IPS-15b (cell line): Measurements from ENCODE around the gene TMEM59L.

ENCODE experiments used
- H3K27me3 ChIP-seq: one replicate; pipeline ENCODE4 v1.6.1; 2013; ENCODE audit warnings: low read length; ENCODE audit not compliant: control insufficient read depth, insufficient read depth
- H3K36me3 ChIP-seq: one replicate; pipeline ENCODE4 v1.6.1; 2013; ENCODE audit warnings: low read length; ENCODE audit not compliant: control insufficient read depth, insufficient read depth
- H3K4me1 ChIP-seq: one replicate; pipeline ENCODE4 v1.6.1; 2013; ENCODE audit warnings: mild to moderate bottlenecking, low read length; ENCODE audit not compliant: control insufficient read depth, insufficient read depth
- H3K4me3 ChIP-seq: one replicate; pipeline ENCODE4 v1.5.1; 2013; ENCODE audit warnings: low read depth, low read length
- H3K9ac ChIP-seq: one replicate; pipeline ENCODE4 v1.6.1; 2013; ENCODE audit warnings: low read depth, mild to moderate bottlenecking, low read length
- H3K9me3 ChIP-seq: one replicate; pipeline ENCODE4 v1.6.1; 2013; ENCODE audit warnings: mild to moderate bottlenecking, low read length; ENCODE audit not compliant: control insufficient read depth, insufficient read depth

Gene TMEM59L

DNA sequence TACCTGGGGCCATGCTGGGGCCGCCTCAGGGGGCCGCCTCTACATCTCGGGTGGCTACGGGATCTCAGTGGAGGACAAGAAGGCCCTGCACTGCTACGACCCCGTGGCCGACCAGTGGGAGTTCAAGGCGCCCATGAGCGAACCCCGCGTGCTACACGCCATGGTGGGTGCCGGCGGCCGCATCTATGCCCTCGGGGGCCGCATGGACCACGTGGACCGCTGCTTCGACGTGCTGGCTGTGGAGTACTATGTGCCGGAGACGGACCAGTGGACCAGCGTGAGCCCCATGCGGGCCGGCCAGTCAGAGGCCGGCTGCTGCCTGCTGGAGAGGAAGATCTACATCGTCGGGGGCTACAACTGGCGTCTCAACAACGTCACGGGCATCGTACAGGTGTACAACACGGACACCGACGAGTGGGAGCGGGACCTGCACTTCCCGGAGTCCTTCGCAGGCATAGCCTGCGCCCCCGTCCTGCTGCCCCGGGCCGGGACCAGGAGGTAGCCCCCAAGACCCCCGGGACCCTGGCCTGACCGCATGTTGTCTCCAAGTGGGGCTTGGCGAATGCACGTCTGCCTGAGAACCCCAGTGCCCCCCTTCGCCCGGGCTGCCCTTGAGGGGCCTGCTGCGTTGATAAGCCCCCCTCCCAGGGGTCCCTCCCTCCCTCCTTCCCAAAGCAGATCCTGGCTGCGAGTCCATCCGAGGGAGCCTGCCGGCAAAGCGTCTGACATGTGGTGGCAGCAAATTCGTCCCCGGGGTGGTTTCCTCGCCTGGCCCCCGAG is 56.3 kb downstream of the TMEM59L start:
- Histone ChIP-seq H3K4me3 (no peak overlapping the region), H3K36me3 (peaks cover 15% of the 10 kb centered on the region), H3K27me3 (no peaks in the 10 kb centered on the region), H3K9me3 (no peaks in the 10 kb centered on the region), H3K9ac (no peak overlapping the region), H3K4me1 (no peaks in the 10 kb centered on the region)

DNA sequence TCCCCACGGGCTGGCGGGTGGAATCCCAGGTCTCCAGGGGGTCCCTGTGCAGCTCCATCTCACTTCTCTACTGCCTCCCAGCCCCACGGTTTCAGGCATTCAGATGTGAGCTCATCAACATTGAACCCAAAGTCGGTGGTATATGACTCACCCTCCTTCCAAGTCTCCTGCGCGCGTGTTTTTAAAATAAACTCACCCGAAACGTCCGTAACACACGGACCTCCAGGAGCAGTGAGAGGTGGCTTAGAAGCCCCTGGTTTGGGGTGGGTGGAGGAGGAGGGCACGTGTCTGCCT is 56.8 kb downstream of the TMEM59L start:
- Histone ChIP-seq H3K9ac (no peak overlapping the region), H3K4me3 (no peak overlapping the region), H3K27me3 (no peaks in the 10 kb centered on the region), H3K4me1 (no peaks in the 10 kb centered on the region), H3K9me3 (no peaks in the 10 kb centered on the region), H3K36me3 (peaks cover 15% of the 10 kb centered on the region)

DNA sequence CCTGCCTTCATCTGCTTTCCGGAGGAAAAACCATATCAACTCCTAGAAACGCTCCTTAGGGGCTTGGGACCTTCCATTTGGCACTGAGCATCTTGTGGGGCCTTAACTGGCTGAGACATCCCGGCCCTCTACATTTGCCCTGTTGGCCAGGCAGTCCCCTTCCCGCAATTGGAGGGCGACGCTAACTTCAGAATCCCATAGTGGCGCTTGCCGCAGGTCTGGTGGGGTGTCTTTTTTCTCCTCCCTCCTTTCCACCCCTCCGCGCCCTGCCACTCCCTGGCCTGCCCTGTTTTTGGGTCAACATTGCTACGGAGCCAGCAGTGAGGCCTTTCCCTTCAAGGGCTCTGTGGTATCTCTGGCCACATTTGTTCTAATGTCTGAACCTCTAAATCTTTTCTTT is 57.2 kb downstream of the TMEM59L start:
- peaks cover 15% of the 10 kb centered on the region for H3K36me3 ChIP-seq
- H3K4me1 ChIP-seq = no peaks in the 10 kb centered on the region
- no peaks in the 10 kb centered on the region for H3K27me3 ChIP-seq
- no peaks in the 10 kb centered on the region for H3K9me3 ChIP-seq
- no peak overlapping the region for H3K4me3 ChIP-seq
- H3K9ac ChIP-seq = no peak overlapping the region

GRCh38 chr19:18670312-18670711 is 57.6 kb downstream of the TMEM59L start:
- Histone ChIP-seq H3K9me3 (no peaks in the 10 kb centered on the region), H3K4me3 (no peak overlapping the region), H3K36me3 (peaks cover 15% of the 10 kb centered on the region), H3K27me3 (no peaks in the 10 kb centered on the region), H3K4me1 (no peaks in the 10 kb centered on the region), H3K9ac (no peak overlapping the region)
